ENCODE measurements around the gene MCF2L2.

DNA sequence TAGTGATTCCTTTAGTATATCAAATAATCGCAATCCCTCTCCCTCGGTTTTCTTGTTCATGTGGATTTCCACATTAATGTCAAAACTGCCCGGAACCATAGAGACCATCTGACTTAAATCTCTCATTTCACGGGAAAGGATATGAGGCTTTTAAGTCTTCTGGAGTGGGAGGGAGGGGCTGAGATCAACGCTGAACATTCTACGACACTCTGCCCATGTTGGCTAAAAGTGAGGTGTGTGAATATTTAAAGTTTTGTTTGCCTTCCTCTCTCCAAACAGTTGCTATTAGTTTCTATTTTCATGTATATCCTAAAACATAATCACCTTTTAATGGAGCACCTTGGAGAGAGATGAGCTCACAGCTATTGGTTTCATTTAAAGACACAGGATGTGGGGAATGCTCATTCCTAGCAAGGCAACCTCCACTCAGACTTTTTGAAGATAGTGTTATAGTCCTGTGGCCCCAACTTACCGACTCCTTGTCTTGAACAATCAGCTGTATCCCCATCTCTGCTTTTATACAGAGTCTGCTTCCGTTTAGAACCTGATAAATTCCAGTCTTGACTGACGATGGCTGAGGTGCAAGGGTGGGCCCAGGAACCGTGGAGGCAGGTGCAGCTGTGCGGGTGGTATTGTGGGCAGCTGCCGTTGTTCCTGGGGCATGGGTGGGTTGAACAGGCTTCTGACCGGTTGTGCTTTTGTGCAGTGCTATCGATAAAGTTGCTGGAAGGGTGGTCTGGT lies 275.0 kb downstream of the MCF2L2 start:
- no peak for TF ChIP-seq CTCF (IDR thresholded peaks at IDR 0.05)
- no peak for TF ChIP-seq POLR2A (IDR thresholded peaks at IDR 0.05)

Measured in uterus (tissue), 2 donors.